Stimulated activated CD8-positive, alpha-beta memory T cell treated with anti-CD3 and anti-CD28 coated beads, Interleukin-4, amount 100 ng/mL, for 24 hours (primary cell): ENCODE results near the gene ALCAM.

Source experiments
- DNase-seq: peaks from one replicate; pipeline ENCODE4 v3.0.0-alpha.2; 2020; ENCODE audit warnings: low read depth

Gene ALCAM

DNA sequence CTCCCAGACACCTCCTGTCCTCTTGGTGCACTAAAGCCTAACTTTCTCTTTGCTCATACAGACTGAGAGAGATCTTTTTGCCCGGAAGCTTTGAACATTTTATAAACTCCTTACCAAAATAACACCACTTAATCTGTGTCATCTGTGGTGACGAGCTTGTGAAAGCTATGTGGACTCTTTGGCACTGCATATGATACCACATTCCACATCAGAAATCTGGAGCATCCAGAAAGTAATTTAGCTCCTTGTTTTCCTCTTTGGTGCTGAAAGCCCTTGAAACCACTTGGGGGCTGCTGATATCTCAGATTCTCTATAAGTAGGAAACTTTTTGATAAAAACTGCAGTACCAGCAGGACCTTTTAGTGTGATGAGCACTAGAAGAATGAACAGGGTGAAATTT, 128.3 kb downstream of the ALCAM start:
- DNase-seq, result no peak

DNA sequence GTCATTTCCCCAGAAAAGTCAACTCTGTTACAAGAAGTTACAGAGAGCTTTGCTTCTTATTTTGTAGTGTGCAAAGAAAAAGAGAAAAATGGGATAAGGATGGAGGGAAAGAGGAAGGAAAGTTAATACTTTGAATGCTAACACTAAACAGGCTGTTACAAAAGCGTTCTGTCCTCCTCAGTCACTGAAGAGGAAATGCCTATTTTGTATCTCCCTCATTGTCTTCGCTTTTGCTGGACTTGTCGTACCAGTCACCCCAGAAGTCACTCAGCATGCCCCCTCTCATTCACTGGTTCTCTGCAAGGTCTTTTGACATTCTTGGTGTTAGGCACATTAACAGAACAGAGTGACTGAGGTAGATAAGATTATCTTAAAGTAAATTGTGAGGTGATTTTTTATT, 129.6 kb downstream of the ALCAM start:
- no peak for DNase-seq

DNA sequence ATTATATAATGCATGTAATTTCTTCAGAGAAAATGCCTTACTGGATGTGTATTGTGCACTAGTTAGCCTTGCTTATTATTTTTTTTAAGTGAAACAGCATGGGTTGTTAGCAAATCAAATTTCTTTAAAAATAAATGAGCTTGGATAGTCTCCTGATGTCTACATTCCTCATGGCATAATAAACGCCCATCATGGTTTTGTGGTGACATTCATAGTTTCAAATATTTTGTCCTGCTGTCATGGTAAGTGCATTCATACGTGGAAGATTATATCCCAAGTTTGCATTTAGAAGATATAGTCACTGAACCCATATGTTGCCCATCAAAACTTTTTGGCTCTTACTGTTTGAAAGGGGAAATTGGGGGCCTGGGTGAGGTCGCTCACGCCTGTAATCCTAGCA, 130.7 kb downstream of the ALCAM start:
- no peak for DNase-seq

- DNase-seq, result no peak
These were observed 133.3 kb downstream of the ALCAM start for GRCh38 chr3:105499961-105500360.

GRCh38 chr3:105502333-105502732, 135.6 kb downstream of the ALCAM start:
- no peak for DNase-seq

GRCh38 chr3:105503191-105503593, 136.5 kb downstream of the ALCAM start:
- no peak for DNase-seq

GRCh38 chr3:105504440-105504951, 137.8 kb downstream of the ALCAM start:
- DNase-seq, result no peak

DNA sequence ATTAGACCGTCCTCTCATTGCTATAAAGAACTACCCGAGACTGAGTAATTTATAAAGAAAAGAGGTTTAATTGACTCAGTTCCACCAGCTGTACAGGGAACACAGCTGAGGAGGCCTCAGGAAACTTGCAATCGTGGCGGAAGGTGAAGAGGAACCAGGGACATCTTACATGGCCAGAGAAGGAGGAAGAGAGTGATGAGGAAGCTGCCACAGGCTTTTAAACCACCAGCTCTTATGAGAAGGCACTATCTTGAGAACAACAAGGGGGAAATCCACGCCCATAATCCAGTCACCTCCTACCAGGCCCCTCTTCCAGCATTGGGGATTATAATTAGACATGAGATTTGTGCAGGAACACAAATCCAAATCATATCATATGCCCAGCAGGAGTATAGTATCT, 138.5 kb downstream of the ALCAM start:
- no peak for DNase-seq

- no peak for DNase-seq
These were observed 144.3 kb downstream of the ALCAM start for GRCh38 chr3:105511031-105511430.

DNA sequence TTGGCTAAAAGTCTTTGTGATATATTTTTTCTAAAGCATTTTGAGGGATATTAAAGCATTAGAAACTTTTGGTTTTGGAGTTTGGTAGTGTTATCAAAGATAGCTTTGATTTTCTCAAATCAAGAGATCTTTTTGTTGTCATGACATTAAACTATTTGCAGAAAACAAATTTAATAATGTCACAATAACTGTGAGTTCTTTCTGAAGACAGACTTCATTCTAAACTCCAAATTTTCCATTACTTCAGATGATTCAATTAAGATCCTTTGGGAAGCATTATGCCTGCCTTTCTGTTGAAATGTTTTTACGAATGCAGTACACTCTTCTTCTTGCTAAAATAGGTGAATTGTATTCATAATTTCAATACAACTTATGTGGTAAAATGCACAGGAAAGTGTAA, 145.4 kb downstream of the ALCAM start:
- no peak for DNase-seq

DNA sequence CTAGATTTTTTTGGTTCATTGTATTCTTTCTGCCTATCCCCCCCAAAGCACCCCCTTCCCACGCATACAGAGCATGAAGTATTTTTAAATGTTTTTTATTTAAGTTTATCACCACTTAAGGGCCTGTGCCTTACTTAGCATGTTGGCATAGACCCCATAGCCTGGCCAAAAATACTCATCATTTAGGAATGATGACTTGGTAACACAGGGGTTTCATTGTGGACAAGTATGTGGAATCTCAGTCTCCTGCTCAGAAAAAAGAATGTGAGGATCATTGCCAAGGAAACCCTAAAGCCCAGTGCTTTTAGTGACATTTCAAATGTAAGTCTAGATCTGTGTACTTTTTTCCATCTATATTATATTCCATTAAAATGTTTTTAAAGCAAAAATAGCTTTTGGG, 146.3 kb downstream of the ALCAM start:
- no peak for DNase-seq

DNA sequence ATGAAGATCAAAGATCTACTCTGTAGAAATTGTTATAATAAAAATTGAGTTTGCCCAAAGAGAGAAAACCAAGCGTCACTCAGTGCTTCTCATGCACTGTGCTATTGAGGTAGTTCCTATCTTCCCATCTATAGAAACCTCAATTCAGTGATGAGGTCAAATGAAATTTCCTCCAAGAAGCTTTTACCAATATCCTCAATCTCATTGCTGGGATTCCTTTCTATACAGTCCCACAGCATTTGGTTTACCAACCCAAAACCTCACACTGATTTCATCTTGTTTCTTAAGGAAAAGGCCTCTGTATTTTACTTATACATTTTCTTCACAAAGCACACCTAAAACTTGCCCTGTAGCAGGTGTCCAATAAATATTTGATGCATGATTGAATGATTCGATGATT, 147.2 kb downstream of the ALCAM start:
- DNase-seq, result no peak

- DNase-seq, result no peak
These were observed 148.7 kb downstream of the ALCAM start for GRCh38 chr3:105515372-105515771.

GRCh38 chr3:105516972-105517371, 150.3 kb downstream of the ALCAM start:
- no peak for DNase-seq

GRCh38 chr3:105518203-105518602, 151.5 kb downstream of the ALCAM start:
- DNase-seq, result no peak

DNA sequence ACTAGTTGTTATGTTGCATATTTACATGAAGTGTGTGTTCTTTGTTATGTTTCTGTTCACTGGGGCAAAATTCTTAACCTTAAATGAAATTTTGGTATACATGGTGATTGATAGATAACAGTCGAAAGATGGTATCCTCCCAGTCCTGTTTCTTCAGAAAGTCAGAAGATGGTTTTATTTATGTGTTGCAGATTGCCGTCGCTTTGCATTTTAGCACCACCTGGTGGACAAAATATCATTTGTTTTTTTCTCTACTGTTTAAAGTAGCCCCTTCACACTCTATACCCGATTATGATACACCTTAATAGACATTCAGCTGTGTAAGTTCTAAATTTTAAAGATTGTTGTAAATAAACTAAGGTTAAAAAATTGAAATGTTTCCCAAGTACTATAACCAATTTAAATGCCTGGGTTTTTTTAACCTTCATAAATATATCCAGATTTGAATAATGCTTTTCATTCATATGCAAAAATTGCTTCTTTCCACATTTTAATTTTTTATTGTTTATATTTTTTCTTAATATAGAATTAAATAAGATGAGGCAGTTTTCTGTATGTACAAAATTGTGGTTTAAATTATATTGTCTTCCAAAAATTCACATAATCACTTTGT, 152.2 kb downstream of the ALCAM start:
- DNase-seq, result no peak

GRCh38 chr3:105521770-105522169, 155.1 kb downstream of the ALCAM start:
- DNase-seq, result no peak

DNA sequence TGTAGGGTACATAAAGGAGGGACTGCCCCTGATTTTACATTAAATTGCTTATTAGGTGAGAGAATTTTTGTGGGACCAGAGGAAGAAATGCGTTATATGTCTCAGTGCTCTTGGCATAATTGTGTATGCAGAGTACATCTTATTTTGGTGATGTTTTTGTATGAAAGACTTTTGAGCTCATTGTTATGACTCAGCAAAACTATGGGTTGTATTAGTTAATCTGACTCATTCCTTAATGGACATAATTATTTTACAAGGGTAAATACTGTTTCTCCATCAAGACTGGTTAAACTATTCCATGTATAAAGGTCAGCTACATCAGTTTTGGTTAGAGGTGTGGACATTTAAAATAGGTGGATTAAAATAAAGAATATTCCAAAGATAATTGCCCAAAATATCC, 156.8 kb downstream of the ALCAM start:
- no peak for DNase-seq

GRCh38 chr3:105525531-105525930, 158.8 kb downstream of the ALCAM start:
- DNase-seq, result no peak

DNA sequence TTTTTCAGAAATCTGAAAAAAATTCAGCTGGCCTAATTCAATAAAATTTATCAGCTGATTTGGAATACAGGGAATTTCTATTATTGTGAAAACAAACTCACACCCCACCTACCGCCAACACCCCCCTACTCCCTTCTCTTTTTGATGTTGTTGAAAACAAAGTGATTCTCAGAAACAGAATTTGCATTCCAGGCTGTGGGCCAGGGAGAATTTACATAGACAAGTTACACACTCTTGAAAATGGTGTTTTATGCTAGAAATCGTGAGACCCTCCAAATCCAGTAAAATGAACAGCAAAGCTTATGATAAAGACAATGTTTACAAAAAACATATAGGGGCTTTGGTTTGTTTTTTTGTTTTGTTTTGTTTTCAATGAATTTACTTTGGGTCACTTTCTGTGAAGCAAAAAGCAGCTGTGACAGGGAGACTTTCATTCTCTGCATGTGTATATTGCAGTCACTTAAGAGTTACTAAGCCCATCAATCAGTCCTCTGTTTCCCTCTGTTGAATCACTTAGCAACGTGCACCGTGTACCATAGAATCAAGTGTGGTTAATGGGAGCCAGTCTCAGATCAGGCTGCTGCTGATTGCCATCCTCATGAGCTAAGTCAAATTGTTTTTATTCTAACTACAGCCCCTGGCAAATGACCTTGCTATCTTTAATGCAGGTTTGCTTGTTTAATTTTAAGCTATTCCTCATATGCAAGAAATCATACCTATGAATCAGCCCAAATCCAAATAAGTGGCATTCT, 159.8 kb downstream of the ALCAM start:
- DNase-seq, result no peak

DNA sequence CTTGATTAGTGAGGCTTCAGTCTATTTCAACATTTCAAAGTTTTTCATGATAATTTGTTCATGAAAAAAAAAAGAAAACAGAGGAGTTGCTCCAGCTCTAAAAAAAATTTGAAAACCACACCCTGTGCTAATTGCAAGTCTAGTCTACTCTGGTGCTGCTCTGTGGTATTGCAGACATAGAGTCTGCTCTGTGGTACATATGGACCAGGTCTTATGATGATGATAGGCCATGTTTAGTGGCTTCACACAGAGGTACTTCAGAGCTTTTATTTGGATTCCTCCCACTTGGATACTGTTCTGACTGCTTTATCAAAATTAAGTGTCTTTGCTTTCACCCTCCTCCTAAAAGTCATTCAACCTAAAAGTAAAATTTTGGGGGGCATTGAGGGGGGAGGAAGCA, 160.8 kb downstream of the ALCAM start:
- no peak for DNase-seq

- DNase-seq, result no peak
These were observed 161.2 kb downstream of the ALCAM start for GRCh38 chr3:105527949-105528348.

DNA sequence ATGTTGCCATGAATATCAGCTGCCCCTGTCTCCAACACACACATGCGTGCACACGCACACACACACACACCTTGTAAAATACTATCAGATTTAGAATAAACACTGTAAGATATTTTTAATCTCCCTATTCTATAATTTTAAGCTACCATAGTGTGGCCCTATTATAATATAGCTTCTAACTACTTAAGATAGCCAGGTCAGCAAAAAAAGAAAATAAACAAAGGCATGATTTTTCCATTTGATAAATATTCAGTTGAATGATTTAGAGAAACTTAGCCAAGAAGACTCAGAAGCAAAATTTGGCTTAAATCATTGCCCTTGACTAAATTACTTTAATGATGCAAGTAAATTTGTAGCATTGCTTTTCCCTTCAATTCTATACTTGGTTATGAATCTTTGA, 162.2 kb downstream of the ALCAM start:
- no peak for DNase-seq

DNA sequence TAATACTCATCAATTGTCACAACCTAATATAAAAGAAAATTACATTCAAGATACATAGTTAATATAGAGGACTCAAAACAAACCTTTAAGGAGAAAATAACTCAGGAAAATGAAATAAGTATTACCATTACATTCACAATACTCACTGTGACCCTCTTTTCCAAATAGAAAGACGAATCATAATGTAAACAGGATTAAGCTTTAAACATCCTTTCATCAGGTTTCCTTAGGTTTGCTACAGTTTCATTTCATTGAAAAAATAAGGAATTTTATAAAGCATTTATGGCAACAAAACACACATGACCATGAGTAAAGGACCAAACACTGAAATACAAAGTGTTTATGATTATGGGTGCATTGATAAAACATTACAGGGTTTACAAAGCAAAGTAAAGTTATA, 162.7 kb downstream of the ALCAM start:
- no peak for DNase-seq
